Activated T-cell treated with anti-CD3 and anti-CD28 coated beads for 24 hours (primary cell): Measurements from ENCODE around the gene PPP1R7.
"Not testable (repeated sequence)": the region's sequence is repeated elsewhere in the genome, so short reads cannot be mapped to it uniquely, and the experiment has no call there.

Experiments
- DNase-seq: peaks from one replicate; pipeline ENCODE4 v3.0.0-alpha.2; 2020; ENCODE audit warnings: low read depth

Gene PPP1R7

DNA sequence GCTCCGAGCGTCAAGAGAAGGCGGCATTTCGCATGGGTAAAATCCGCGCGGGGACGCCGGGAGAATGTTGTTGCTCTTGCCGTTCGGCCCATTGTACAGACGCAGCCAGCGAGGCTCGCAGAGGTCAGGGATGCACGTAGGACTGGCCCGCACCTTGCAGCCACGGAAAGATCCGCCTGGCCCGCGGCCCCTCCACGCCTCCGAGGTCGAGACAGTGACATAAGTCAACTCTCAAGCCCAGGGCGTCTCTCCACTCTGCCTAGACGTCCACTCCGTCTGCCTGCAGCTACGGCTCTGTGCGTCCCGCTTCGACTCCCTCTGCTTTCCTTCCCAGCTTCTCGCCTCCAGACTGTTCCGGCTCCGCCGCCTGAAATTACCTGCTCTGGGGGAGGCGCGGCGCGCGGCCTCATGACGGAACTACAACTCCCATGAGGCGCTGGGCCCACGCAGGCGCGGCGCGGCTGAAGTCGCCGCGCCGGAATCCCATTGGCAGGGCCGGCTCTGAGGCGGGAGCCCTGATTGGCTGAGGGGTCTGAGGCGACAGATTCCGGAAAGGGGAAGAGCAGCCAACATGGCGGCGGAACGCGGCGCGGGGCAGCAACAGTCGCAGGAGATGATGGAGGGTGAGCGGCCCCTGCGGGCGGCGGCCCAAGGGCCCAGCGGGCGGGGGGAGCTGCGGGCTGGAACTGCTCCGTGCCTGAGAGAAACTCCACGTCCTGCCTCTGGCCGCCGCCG lies at the start of gene PPP1R7:
TSS of gene PPP1R7 (plus strand) at position 543 of the 735 bp plus-strand sequence. CDS start at position 572, 29 bp downstream.
- DNase-seq: peak; percentile 93

GRCh38 chr2:241102239-241102803 lies 47.9 kb upstream of the PPP1R7 start, which contains the start of gene MTERF4:
MTERF4 (minus strand) TSS chr2:241102287; CDS start chr2:241102273, 14 bp downstream.
- peak; percentile 84 for DNase-seq

DNA sequence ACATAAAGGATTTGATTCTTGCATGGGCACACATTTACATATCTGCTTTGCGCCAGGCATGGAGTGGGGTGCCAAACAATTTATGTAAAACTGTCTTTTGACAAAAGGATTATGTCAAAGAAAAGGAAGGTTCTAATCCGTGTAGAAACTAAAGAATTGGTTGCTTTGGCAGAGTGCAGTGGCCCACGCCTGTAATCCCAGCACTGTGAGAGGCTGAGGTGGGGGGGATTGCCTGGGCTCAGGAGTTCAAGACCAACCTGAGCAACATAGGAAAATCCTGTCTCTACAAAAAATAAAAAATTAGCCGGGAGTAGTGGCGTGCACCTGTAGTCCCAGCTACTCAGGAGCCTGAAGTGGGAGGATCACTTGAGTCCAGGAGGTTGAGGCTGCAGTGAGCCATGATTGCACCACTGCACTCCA lies 47.1 kb upstream of the PPP1R7 start:
- no peak for DNase-seq

- DNase-seq: not testable (repeated sequence)
Measured at GRCh38 chr2:241104611-241105010, 45.7 kb upstream of the PPP1R7 start.

DNA sequence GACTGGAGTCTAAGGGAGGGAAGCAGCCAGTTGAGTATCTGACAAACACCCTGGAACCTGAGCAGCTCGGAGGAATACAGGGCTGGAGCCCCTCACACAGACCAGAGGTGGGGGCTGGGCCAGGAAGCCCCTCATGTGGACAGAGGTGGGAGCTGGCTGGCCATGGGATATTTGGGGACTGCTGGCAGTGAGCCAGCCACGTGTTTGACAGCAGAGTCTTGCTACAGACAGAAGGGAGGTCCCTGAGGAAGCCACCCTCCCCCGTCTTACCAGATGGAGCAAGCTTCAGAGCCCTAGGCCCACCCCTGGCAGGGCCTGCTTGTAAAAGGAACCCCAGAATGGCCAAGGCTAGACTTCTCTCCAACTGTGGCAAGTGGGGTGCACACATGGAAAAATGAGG lies 44.6 kb upstream of the PPP1R7 start:
- DNase-seq: no peak

DNA sequence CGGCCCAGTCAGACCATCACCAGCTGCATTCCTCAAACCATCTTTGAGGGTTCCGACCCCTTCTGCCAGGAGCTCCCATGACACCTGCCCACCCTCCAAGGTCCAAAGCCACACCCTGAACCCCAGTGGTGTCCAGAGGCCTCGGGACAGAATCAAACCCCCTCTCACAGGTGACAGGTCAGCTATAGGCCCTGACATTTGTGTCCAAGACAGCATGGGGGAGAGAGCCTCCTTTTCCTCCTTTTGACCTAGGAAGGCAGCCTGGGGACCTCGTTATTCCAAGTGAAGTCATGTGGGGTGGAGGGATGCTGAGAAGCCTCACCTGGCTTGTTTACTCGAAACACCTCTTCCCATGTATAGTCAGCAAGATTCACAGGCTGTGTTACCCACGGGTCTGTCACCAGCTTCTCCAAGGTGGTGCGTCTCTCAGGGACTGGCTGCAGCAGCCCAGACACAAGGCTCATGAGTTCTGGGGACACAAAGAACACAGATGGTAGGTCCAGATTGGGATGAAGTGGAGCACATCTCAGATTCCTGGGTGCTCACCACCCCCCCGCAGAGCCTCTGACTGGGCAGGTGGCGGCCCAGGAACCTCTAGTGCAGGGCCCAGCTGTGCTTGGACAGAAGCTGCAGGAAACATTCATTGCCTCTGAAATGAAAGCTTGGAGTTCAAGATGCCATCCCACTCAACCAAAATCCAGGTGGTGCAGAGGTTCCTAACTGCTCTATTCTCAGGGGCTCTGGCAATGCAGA lies 43.1 kb upstream of the PPP1R7 start:
- DNase-seq: no peak

- DNase-seq: no peak
Measured at GRCh38 chr2:241108271-241109209, 41.7 kb upstream of the PPP1R7 start.

GRCh38 chr2:241109210-241110088 lies 40.8 kb upstream of the PPP1R7 start:
- DNase-seq: no peak

GRCh38 chr2:241110089-241110606 lies 40.1 kb upstream of the PPP1R7 start:
- DNase-seq: no peak

GRCh38 chr2:241110607-241111439 lies 39.4 kb upstream of the PPP1R7 start:
- DNase-seq: no peak

- DNase-seq: no peak
Measured at GRCh38 chr2:241111440-241111805, 38.8 kb upstream of the PPP1R7 start.

- no peak for DNase-seq
Measured at GRCh38 chr2:241112046-241112445, 38.2 kb upstream of the PPP1R7 start.

DNA sequence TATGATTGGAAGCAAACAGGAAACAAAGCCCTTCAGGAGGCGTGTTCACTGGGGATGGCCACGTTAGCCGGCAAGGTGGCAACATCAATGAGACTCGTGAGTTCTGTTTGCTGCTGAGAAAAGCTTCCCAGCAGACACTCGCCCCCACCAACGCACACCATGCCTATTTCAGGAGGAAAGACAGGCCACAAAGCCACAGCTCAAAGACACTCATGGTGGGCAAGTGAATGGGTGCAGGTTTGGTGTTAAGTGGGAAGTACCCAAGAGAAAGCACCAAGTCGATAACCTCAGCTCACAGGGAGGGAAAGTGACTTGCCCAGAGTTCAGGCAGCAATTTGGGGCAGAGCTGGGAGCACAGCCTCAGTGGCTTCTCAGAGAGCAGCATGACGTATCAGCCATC lies 37.7 kb upstream of the PPP1R7 start:
- peak; percentile 38 for DNase-seq

GRCh38 chr2:241114836-241115235 lies 35.4 kb upstream of the PPP1R7 start:
- DNase-seq: no peak

GRCh38 chr2:241115361-241115760 lies 34.9 kb upstream of the PPP1R7 start:
- no peak for DNase-seq

GRCh38 chr2:241116606-241117560 lies 33.4 kb upstream of the PPP1R7 start:
- DNase-seq: no peak

DNA sequence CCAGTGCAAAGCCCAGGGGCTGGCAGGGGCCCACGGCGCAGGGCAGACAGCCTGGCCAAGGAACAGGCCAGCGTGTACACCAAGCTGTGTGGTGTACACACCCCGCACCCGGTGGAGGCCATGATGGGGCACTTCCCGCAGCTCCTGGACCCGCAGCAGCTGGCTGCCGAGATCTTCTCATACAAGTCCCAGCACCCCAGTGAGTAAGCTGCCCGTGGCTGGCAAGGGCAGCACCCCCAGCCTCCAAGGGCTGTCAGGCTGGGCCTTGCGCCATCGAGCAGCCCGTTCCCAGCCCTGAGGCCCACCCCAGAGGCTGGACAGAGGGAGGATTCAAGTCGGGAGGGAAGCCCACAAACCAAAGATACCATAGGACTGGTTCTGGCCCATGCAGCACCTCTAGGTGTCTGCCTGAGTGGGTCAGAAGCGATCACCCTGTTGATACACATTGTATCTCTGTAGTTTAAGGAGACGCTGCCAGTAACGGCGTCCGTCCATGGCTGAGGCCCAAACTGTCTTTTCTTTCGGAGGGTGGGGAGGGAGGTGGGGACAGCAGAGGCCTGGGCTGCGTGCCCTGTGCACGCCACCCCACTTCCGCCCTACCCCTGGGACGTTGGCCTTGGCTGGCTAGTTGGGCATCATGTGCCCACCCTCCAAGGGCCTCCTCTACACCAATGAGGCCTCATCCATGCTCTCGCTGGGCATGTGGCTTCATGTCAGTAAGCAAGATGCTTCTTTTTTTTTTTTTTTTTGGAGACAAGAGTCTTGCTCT lies 31.3 kb upstream of the PPP1R7 start:
- no peak for DNase-seq

DNA sequence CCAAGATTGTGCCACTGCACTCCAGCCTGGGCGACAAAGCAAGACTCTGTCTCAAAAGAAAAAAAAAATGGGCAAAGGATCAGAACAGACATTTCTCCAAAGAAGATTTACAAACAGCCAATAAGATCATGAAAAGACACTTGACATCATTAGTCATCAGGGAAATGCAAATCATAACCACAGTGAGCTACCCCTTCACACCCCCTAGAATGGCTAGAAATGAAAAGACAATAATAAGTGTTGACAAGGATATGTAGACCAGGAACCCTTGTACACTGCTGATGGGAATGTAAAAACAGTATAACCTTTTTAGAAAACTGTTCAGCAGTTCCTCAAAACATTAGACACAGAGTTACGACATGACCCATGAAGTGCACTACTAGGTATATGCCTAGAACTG lies 29.8 kb upstream of the PPP1R7 start:
- no peak for DNase-seq
